Measurements from ENCODE around the gene NEAT1. TPM values are rescaled to one million over a fixed set of nuclear protein-coding genes. Genes with fewer than 3 reads are reported as not detected.

Gene NEAT1
- 6.2 and 12.8 TPM in 2 replicates for total RNA-seq (2014; rRNA removed; shearing (Covaris generic))

DNA sequence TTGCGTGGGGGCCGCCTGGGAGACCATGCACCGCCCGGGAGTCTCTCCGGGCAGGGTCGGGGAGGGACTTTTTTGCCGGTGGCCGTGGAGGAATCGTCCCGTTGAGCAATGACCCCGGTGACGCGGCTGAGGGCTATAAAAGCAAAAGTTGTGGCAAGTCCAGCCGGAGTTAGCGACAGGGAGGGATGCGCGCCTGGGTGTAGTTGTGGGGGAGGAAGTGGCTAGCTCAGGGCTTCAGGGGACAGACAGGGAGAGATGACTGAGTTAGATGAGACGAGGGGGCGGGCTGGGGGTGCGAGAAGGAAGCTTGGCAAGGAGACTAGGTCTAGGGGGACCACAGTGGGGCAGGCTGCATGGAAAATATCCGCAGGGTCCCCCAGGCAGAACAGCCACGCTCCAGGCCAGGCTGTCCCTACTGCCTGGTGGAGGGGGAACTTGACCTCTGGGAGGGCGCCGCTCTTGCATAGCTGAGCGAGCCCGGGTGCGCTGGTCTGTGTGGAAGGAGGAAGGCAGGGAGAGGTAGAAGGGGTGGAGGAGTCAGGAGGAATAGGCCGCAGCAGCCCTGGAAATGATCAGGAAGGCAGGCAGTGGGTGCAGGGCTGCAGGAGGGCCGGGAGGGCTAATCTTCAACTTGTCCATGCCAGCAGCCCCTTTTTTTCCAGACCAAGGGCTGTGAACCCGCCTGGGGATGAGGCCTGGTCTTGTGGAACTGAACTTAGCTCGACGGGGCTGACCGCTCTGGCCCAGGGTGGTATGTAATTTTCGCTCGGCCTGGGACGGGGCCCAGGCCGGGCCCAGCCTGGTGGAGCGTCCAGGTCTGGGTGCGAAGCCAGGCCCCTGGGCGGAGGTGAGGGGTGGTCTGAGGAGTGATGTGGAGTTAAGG, at the start of gene NEAT1:
NEAT1 (plus strand) TSS at position 166 of the 883 bp plus-strand sequence.
- Histone ChIP-seq H3K36me3 (peaks cover 17% of the 10 kb centered on the region), H3K4me3 (peak within 1 kb of the TSS; percentile 71), H3K4me1 (peaks cover 32% of the 10 kb centered on the region), H3K27me3 (no peaks in the 10 kb centered on the region), H3K27ac (peak within 1 kb of the TSS; percentile 98), H3K9me3 (replicated peaks) (no peaks in the 10 kb centered on the region)
- DNase-seq = peak; percentile 94 to 97

DNA sequence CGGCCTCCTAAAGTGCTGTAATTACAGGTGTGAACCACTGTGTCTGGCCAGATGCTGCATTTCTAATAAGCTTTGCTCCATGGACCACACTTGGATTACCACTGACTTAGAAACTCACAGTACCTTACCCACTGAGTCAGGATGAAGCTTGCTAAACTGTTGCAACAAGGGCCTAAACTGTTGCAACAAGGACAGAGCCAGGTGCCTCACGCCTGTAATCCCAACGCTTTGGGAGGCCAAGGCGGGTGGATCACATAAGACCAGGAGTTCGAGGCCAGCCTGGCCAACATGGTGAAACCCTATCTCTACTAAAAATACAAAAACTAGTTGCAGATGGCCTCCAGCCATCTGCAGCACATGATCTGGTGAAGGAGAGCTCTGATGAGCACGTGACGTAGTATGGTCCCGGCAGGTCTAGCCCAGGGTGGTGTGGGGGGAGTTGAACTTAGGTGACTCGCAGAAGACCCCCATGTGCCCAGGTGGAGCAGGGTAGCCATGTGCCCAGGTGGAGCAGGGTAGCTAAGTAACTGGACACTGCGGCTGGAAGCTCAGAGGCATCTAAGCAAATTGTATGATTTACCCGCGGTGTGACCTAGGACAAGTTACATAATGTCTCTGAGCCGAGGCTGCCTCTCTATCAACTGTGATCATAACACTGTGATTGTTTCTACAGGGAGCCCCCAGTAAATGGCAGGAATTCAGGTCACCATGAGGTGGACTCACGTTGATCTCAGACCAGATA, 48.6 kb upstream of the NEAT1 start:
- Histone ChIP-seq H3K27ac (no peak overlapping the region), H3K27me3 (no peaks in the 10 kb centered on the region), H3K4me3 (no peak overlapping the region), H3K4me1 (peaks cover 3% of the 10 kb centered on the region; the same call in 1 of the 2 replicates), H3K36me3 (no peaks in the 10 kb centered on the region), H3K9me3 (replicated peaks) (no peaks in the 10 kb centered on the region)
- no peak for DNase-seq

DNA sequence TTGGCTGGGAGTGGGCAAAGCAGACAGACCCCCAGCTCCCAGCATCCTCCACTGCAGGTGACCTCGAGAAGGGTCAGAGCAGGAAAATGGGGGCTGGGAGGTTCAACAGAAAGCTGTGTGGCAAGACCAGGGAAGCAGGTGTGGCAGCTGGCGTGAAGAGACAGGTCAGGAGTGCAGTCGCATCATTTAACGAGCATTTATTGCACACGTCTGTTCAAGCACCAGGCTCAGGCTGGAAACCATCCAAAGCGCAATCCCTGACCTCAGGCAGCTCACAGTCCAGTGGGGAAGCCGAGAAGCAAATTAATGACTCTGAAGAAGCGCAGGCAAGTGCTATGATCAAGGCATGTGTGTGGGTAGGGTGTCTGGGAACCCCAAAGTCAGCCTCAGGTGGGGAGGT, 47.6 kb upstream of the NEAT1 start:
- Histone ChIP-seq H3K4me1 (peaks cover 3% of the 10 kb centered on the region; the same call in 1 of the 2 replicates), H3K4me3 (no peak overlapping the region), H3K27ac (no peak overlapping the region), H3K9me3 (replicated peaks) (no peaks in the 10 kb centered on the region), H3K36me3 (no peaks in the 10 kb centered on the region), H3K27me3 (no peaks in the 10 kb centered on the region)
- no peak for DNase-seq

DNA sequence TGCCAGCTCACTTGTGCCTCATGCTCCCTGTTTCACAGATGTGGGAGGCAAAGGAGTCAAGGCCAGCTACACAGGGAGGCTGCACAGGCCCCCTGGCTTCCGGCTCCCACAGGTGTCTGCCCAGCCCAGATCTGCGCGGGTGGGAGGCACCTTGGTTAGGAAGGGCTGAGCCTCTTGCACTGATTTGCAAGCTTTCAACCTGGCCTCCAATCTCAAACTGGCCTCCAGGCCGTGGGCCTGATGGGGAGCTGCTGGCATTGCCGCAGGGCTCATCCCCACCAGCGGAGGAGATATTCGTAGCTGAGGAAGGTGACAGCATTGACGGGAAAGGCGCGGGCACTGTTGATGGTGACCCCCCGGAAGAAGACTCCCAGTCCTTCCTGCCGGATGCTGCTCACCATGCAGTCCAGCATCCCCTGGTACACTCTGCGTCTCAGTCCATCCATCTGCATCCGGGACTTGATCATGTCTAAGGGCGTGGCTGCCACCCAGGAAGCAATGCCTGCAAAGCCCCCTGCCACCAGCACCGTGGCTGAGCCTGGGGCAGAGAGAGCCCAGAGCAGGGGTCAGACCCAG, 46.4 kb upstream of the NEAT1 start:
- Histone ChIP-seq H3K4me3 (no peak overlapping the region), H3K9me3 (replicated peaks) (no peaks in the 10 kb centered on the region), H3K27me3 (no peaks in the 10 kb centered on the region), H3K36me3 (no peaks in the 10 kb centered on the region), H3K27ac (no peak overlapping the region), H3K4me1 (peaks cover 2% of the 10 kb centered on the region; the same call in 1 of the 2 replicates)
- DNase-seq = no peak

DNA sequence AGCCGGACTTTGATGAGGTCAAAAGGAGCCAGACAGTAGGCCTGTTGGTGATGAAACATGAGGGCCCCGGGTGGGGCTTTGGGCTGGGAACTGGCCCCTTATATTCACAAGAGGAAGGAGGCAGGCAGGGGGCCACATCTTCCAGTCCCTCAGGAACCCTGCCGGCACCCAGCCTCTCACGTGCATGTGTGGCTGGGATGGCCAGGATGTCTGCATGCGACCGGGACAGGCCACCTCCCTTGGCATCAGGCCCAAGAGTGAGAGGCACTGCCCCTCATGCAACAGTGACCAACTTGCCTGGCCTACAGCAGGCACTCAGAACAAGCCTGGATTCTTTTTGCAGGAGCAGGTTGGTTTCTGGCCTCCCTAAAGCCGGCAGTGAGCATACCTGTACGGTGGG, 45.6 kb upstream of the NEAT1 start:
- Histone ChIP-seq H3K4me1 (peaks cover 3% of the 10 kb centered on the region; the same call in 1 of the 2 replicates), H3K9me3 (replicated peaks) (no peaks in the 10 kb centered on the region), H3K27me3 (no peaks in the 10 kb centered on the region), H3K4me3 (no peak overlapping the region), H3K27ac (no peak overlapping the region), H3K36me3 (no peaks in the 10 kb centered on the region)
- no peak for DNase-seq

DNA sequence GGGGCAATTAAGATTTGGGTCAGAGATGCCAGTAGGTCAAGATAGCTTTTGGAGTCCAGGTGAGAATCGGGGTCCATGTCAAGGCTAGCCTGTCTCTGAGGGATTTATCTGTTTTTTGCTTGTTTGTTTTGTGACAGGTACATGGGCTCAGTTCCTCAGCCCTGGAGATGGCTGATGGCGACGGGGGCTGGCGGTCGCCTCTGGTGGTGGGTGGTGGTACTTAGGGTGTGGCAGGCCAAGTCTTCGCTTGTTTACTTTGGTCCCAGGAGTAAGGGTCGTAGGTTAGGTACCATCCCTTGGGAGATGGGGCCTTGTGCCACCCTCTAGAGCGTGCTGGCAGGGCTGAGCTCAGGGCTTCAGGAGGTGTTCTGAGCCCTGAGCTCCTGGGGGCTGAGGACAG, 44.8 kb upstream of the NEAT1 start:
- no peaks in the 10 kb centered on the region for H3K27me3 ChIP-seq
- H3K4me3 ChIP-seq = no peak overlapping the region
- DNase-seq = no peak
- H3K27ac ChIP-seq = no peak overlapping the region
- H3K9me3 ChIP-seq (replicated peaks) = no peaks in the 10 kb centered on the region
- H3K36me3 ChIP-seq = no peaks in the 10 kb centered on the region
- peaks cover 3% of the 10 kb centered on the region; the same call in 1 of the 2 replicates for H3K4me1 ChIP-seq

DNA sequence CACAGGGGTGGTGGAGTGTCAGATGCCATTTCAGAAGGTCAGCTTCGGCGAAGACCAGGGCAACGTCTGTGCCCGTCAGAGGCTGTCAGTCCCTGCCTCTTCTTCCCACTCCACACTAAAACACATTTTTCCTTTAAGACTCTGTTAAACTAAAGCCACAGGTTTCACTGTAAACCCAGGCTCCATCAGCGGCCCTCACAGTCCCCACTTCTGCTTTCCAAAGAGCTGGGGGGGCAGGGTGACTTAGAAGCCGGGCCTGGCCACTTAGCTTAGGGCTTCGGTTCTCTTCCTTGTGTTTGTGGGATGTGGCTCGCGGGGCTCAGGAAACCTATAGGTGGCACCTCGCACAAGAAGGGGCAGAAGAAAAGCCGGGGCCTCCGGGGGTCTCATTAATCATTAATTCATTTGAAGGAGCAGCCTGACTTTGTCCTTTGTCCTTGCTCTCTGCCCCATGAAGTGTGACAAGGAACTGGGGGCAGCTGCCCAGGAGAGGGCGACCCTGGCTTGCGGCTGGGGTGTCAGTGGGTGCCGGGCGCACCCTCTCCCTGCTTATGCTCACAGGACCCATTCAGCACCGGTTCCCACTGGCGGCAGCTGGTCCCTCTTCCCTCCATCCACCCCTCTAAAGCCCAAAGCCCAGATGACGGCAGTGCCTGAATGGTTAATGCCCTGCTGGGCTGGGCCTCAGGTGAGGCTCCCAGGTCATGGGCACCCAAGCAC, 44.2 kb upstream of the NEAT1 start:
- Histone ChIP-seq H3K4me3 (no peak overlapping the region), H3K27me3 (no peaks in the 10 kb centered on the region), H3K9me3 (replicated peaks) (no peaks in the 10 kb centered on the region), H3K27ac (no peak overlapping the region), H3K4me1 (peaks cover 3% of the 10 kb centered on the region; the same call in 1 of the 2 replicates), H3K36me3 (no peaks in the 10 kb centered on the region)
- no peak for DNase-seq

DNA sequence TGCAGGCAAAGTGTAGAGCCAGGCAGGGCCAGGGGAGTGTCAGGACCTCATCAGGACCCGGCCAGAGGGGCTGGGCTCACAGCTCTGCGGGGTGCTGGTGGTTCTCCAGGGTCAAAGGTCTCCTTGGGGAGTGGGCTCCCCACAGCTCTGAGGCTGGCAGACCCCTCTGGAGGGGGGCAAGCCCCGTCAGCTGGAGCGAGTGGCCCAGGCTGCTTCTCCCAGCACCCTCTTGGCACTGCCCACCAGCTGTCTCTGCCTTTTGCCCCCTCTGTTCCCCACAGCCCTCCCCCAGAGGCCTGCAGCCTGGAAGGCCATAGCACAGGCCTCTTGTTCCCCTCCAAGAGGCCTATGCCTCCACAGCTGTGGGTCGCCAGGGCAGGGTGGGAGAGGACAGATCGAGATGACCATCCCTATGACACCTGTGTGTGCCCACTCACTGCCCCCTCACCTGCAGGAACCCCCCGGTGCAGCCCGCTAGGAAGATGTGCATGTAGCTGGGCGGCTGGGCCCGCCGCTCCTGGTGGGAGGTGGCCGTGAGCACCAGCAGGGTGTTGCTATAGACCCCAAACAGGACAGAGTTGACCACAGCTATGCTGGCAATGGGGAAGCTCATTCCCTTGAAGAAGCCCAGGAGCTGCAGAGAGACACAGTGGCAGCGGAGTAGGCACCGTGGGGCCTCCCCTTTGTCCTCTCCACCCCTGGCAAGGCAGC, 43.5 kb upstream of the NEAT1 start:
- Histone ChIP-seq H3K4me1 (peaks cover 3% of the 10 kb centered on the region; the same call in 1 of the 2 replicates), H3K9me3 (replicated peaks) (no peaks in the 10 kb centered on the region), H3K4me3 (no peak overlapping the region), H3K27me3 (no peaks in the 10 kb centered on the region), H3K27ac (no peak overlapping the region), H3K36me3 (no peaks in the 10 kb centered on the region)
- DNase-seq = no peak

DNA sequence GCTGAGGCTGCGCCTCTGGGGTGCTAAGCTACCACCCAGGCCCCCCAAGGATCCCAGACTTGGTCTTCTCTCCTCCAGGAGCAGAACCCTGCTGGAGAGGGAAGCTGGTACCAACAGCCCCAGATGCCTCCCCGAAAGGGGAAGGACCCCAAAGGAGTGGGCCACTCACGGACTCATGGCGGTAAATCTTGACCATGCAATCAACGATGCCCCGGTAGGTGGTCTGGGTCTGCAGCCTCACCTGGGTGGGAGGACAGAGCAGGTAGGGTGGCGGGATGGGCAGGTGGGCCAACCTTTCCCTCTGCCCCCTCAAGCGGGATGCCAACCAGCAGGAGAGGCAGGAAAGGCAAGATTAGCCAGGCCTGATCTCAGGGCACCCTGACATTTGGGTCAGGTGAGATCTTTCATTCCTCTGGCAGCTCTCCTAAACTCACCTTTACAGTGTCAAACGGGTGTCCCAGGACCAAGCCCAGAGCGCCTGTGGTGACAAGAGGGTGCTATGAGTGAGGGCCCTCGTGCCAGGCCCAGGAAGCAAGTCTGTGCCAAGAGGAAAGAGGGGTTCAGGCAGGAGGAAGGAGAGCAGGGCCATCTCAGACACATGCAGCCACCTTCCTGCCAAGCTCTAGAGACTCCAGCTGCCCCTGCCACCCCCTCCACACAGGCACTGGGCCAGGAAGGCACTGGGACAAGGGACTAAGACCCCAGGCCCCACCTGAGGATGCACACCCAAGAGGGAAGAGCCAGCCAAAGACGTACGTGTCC, 42.7 kb upstream of the NEAT1 start:
- Histone ChIP-seq H3K27me3 (no peaks in the 10 kb centered on the region), H3K4me1 (peaks cover 3% of the 10 kb centered on the region; the same call in 1 of the 2 replicates), H3K36me3 (no peaks in the 10 kb centered on the region), H3K4me3 (no peak overlapping the region), H3K27ac (no peak overlapping the region), H3K9me3 (replicated peaks) (no peaks in the 10 kb centered on the region)
- no peak for DNase-seq

DNA sequence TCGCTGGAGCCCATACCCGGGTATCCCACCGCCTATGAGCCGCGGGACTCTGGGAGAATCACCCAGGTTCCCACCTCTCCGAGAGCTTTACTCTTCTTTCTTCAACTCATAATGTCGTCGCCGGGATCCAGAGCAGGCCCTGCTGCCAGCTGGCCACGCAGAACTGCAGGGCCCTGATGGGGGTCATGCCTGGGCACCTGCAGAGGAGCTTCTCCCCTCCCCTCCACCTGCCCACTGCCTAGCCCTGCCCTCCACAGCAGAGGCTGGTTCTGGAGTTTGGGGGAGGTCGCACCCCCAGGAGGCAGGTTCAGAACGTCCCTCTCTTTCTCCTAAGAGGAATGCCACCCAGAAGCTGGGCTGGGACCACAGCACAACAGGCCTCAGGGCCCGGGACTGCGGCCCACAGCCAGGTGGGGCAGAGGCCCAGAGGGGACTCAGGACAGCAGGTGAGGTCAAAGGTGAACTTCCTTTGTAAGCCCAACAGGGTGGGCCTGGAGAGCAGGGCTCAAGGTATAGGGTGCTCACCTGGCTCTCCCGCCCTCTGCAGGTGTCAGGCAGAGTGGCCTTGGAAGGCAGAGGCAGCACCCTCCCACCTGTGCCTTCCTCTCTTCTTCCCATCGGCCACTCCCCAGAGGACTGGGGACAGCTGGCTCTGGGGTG, 42.0 kb upstream of the NEAT1 start:
- no peak overlapping the region for H3K27ac ChIP-seq

DNA sequence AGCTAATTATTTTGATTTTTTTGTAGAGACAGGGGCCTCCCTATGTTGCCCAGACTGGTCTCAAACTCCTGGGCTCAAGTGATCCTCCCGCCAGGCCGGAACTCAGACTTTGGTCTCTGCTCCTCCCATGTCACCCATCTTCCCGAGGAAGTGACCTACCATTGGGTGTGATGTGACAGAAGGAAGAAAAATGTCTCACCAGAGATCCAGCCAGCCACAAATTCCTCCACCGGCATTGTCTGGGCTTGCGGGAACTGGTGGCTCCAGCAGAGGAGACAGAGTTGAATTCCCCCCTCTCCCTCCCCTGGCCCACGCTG, 40.9 kb upstream of the NEAT1 start:
- Histone ChIP-seq H3K4me1 (peaks cover 6% of the 10 kb centered on the region; the same call in 1 of the 2 replicates), H3K27me3 (no peaks in the 10 kb centered on the region), H3K27ac (peak overlapping the region; percentile 78), H3K36me3 (no peaks in the 10 kb centered on the region), H3K4me3 (peak overlapping the region; percentile 49), H3K9me3 (replicated peaks) (no peaks in the 10 kb centered on the region)
- no peak for DNase-seq

More for the DNA sequence above, 42.0 kb upstream of the NEAT1 start:
- no peak for DNase-seq
- H3K4me3 ChIP-seq = no peak overlapping the region
- no peaks in the 10 kb centered on the region for H3K9me3 ChIP-seq (replicated peaks)
- H3K27me3 ChIP-seq = no peaks in the 10 kb centered on the region
- H3K4me1 ChIP-seq = peaks cover 3% of the 10 kb centered on the region; the same call in 1 of the 2 replicates
- no peaks in the 10 kb centered on the region for H3K36me3 ChIP-seq

DNA sequence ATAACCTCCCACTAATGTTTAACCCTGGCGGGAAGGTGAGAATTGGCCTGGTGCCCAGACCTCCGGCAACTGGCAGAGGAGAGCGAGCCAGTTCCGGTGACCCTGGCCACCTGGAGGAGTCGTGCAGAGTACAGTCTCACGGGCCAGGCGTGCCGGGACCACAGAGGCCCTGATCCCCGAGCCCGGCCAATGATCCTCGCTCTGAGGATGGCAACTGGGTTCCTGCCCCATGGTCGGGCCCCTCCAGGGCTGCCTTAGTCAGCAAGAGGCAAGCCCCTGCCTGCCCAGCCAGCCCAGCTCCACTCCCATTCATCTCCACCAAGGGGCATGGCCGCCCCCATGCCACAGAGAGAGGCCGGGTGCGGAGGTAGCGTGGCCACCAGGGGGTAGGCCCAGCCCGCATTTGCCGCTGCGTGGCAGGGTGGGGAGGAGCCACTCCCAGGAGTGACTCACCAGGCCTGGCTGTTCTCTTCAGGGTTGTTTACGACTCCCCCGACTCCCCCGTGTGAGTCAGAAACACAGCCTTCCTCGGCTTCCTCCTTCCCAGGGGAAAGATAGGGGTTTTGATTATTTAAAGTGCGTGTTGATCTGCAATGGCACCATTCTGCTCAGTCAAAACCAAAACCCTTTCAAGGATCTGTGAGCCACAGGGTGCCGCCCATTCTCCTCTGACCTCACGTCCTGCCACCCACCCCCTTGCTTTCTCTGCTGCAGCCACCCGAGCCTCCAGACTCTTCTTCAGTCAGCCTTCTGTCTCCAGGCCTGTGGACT, 40.4 kb upstream of the NEAT1 start, which contains the start of gene SLC25A45:
SLC25A45 (minus strand) TSS at position 614 of the 771 bp plus-strand sequence. CDS start 695 bp downstream, outside the sequence.
- H3K27ac ChIP-seq = peak within 1 kb of the TSS; percentile 78
- peak; percentile 93 for DNase-seq
- no peaks in the 10 kb centered on the region for H3K27me3 ChIP-seq
- H3K36me3 ChIP-seq = no peaks in the 10 kb centered on the region
- no peaks in the 10 kb centered on the region for H3K9me3 ChIP-seq (replicated peaks)
- peaks cover 6% of the 10 kb centered on the region; the same call in 1 of the 2 replicates for H3K4me1 ChIP-seq
- peak within 1 kb of the TSS; percentile 49 for H3K4me3 ChIP-seq

All from SJCRH30 (cell line).